HCT116 (cell line): ENCODE results near the gene DYNLL2. TPM values are rescaled to one million over a fixed set of nuclear protein-coding genes. Genes with fewer than 3 reads are reported as not detected.
"Not testable (repeated sequence)": the region's sequence is repeated elsewhere in the genome, so short reads cannot be mapped to it uniquely, and the experiment has no call there.

ENCODE experiments used
- ATAC-seq: fragments of 200-7000 bp; cut with Tn5 transposase; 2 replicates; pipeline ENCODE4 v1.9.1; 2020; ENCODE audit warnings: mild to moderate bottlenecking, moderate library complexity
- BruUV-seq: library from RNA; stranded (reverse); fragments of 400-500 nt; replicated peaks from 2 replicates; lab custom pipeline; 2021; lab: Mats Ljungman, UMichigan
- CTCF ChIA-PET: fragments of 300-600 bp; sonication (Branson Sonifier 250); formaldehyde crosslinking; loops from one replicate; lab custom pipeline; 2021; ENCODE audit warnings: antibody characterized with exemption; lab: Charles Lee
- POLR2A ChIA-PET: fragments of 300-600, 350-600 bp; sonication (Branson Sonifier 250); formaldehyde crosslinking; loops from one replicate; lab custom pipeline; 2021; ENCODE audit warnings: antibody characterized with exemption; lab: Charles Lee
- RAD21 ChIA-PET, 2 experiments: fragments of 300-600 bp; sonication (Branson Sonifier 250); formaldehyde crosslinking; loops; one replicate each; lab custom pipeline; 2023; ENCODE audit warnings: low total read pairs in 2 of 2; ENCODE audit not compliant: uncharacterized antibody in 2 of 2, unreplicated experiment in 2 of 2, low non-redundant PET in 1 of 2; lab: Charles Lee
- DNase-seq: peaks from one replicate; pipeline ENCODE4 v3.0.0-alpha.2; 2010; ENCODE audit warnings: low read depth, low spot score
- H2AFZ ChIP-seq: fragments of 200-600 bp; shearing (Covaris generic), sonication (generic); 2 replicates; pipeline ENCODE4 v1.6.1; 2017; ENCODE audit warnings: low read depth, mixed run types, mixed read lengths, antibody characterized with exemption, low read length; ENCODE audit not compliant: poor library complexity, severe bottlenecking
- H3K27ac ChIP-seq: 2 replicates; pipeline ENCODE4 v1.5.1; 2012; ENCODE audit warnings: low read depth, low read length
- H3K27me3 ChIP-seq: fragments of 200-600 bp; sonication (generic); 2 replicates; pipeline ENCODE4 v1.6.1; 2016; ENCODE audit warnings: mixed run types, low read length, mixed read lengths; ENCODE audit not compliant: insufficient read depth
- H3K36me3 ChIP-seq, 2 experiments: fragments of 200-500 bp in 1 of 2; fragments of 200-600 bp in 1 of 2; sonication (Bioruptor generic) in 1 of 2; sonication (generic) in 1 of 2; 2 replicates each; pipeline versions ENCODE4 v1.5.1 to v1.6.1; 2014 to 2016; ENCODE audit warnings: low read length in 2 of 2, inconsistent platforms in 1 of 2, mixed read lengths in 1 of 2, mixed run types in 1 of 2; ENCODE audit not compliant: insufficient read depth in 2 of 2, control insufficient read depth in 1 of 2
- H3K4me1 ChIP-seq, 2 experiments: fragments of 200-600 bp in 1 of 2; sonication (generic) in 1 of 2; 2 replicates each; pipeline versions ENCODE4 v1.5.1 to v1.6.1; 2012 to 2017; ENCODE audit warnings: low read length in 2 of 2, inconsistent platforms in 1 of 2, mild to moderate bottlenecking in 1 of 2, mixed read lengths in 1 of 2, mixed run types in 1 of 2, moderate library complexity in 1 of 2; ENCODE audit not compliant: insufficient read depth in 2 of 2, control insufficient read depth in 1 of 2
- H3K4me2 ChIP-seq: fragments of 200-600 bp; sonication (generic); 2 replicates; pipeline ENCODE4 v1.6.1; 2017; ENCODE audit warnings: mixed run types, low read length, mixed read lengths
- H3K4me3 ChIP-seq, 2 experiments: fragments of 200-600 bp in 1 of 2; sonication (generic) in 1 of 2; replicated peaks in 1 of 2; 2 replicates each; pipeline ENCODE4 v1.5.1; 2011 to 2016; ENCODE audit warnings: low read length in 2 of 2, control low read depth in 1 of 2, low read depth in 1 of 2, mild to moderate bottlenecking in 1 of 2, mixed read lengths in 1 of 2, mixed run types in 1 of 2
- H3K79me2 ChIP-seq: fragments of 200-600 bp; sonication (generic); 2 replicates; pipeline ENCODE4 v1.6.1; 2017; ENCODE audit warnings: mild to moderate bottlenecking, mixed run types, low read length, moderate library complexity, mixed read lengths; ENCODE audit not compliant: insufficient read depth
- H3K9ac ChIP-seq: fragments of 200-600 bp; sonication (generic); 2 replicates; pipeline ENCODE4 v1.6.1; 2016; ENCODE audit warnings: low read length, mixed read lengths
- H3K9me2 ChIP-seq: fragments of 200-600 bp; sonication (generic), shearing (Covaris generic); 2 replicates; pipeline ENCODE4 v1.6.1; 2017; ENCODE audit warnings: mixed run types, mild to moderate bottlenecking, moderate library complexity; ENCODE audit not compliant: insufficient read depth
- H3K9me3 ChIP-seq, 2 experiments: fragments of 200-500 bp in 1 of 2; fragments of 200-600 bp in 1 of 2; sonication (Bioruptor generic) in 1 of 2; sonication (generic) in 1 of 2; 2 replicates each; pipeline ENCODE4 v1.6.1; 2014 to 2017; ENCODE audit warnings: low read length in 2 of 2, mixed read lengths in 2 of 2, inconsistent platforms in 1 of 2, low read depth in 1 of 2, mild to moderate bottlenecking in 1 of 2, mixed run types in 1 of 2, moderate library complexity in 1 of 2; ENCODE audit not compliant: control insufficient read depth in 1 of 2, insufficient read depth in 1 of 2
- H4K20me1 ChIP-seq: fragments of 200-600 bp; sonication (generic), shearing (Covaris generic); 2 replicates; pipeline ENCODE4 v1.6.1; 2017; ENCODE audit warnings: mixed run types, mild to moderate bottlenecking, moderate library complexity; ENCODE audit not compliant: insufficient read depth
- ATF3 ChIP-seq: IDR thresholded peaks from 2 replicates; pipeline ENCODE4 v1.6.1; 2012
- ELF1 ChIP-seq: IDR thresholded peaks from 2 replicates; pipeline ENCODE4 v1.6.1; 2012; ENCODE audit warnings: low read depth, borderline replicate concordance
- JUND ChIP-seq: IDR thresholded peaks from 2 replicates; pipeline ENCODE4 v1.6.1; 2012
- RAD21 ChIP-seq: IDR thresholded peaks from 2 replicates; pipeline ENCODE4 v1.6.1; 2012; ENCODE audit warnings: low read depth, mild to moderate bottlenecking
- REST ChIP-seq: IDR thresholded peaks from 2 replicates; pipeline ENCODE4 v1.6.1; 2012; ENCODE audit warnings: low read depth
- TCF7L2 ChIP-seq: IDR thresholded peaks from 2 replicates; pipeline ENCODE4 v1.7.0; 2011; ENCODE audit warnings: borderline replicate concordance, inconsistent platforms; ENCODE audit not compliant: insufficient read depth, insufficient read length; ENCODE audit errors: extremely low read depth
- intact Hi-C: fragments of 100-400 bp; cut with micrococcal nuclease; formaldehyde crosslinking; loops from 2 replicates; pipeline ENCODE4 v1.10.0; 2022
- total RNA-seq: library from RNA; stranded (reverse); gene quantifications from one replicate; pipeline ENCODE4 v1.2.1, GENCODE V29; 2021; ENCODE audit not compliant: unreplicated experiment

DYNLL2 gene
- total RNA-seq, 1 experiment from 2014 or later = 54.9 TPM

GRCh38 chr17:58100506-58100905, 17.3 kb downstream of the DYNLL2 start:
- Histone ChIP-seq H3K4me1 (no peaks in the 10 kb centered on the region; a peak in 1 of 4 replicates), H3K27ac (no peak overlapping the region), H4K20me1 (no peaks in the 10 kb centered on the region), H3K9ac (no peak overlapping the region), H3K27me3 (no peaks in the 10 kb centered on the region), H3K4me2 (no peak overlapping the region), H2AFZ (no peak overlapping the region), H3K9me3 (no peaks in the 10 kb centered on the region), H3K79me2 (no peaks in the 10 kb centered on the region), H3K36me3 (no peaks in the 10 kb centered on the region), H3K9me2 (no peaks in the 10 kb centered on the region), H3K4me3 (no peak overlapping the region)
- CTCF ChIA-PET = interaction anchor here (0.6 to 0.7 kb wide), 3 partner anchors 12 to 107 kb away, joined by 3 read pairs; no protein-coding TSS in a partner anchor
- RAD21 ChIA-PET = no interaction called here
- BruUV-seq = no TSS peak
- DNase-seq (no peak), ATAC-seq (no peak)
- POLR2A ChIA-PET = interaction anchor here (1.7 kb wide), 1 partner anchor 18 kb away, joined by 10 read pairs; the partner anchor contains the start of gene DYNLL2
- TF ChIP-seq JUND (no peak), ATF3 (no peak), TCF7L2 (no peak), RAD21 (no peak), ELF1 (no peak), REST (no peak)
- intact Hi-C loops = no loop called here

DNA sequence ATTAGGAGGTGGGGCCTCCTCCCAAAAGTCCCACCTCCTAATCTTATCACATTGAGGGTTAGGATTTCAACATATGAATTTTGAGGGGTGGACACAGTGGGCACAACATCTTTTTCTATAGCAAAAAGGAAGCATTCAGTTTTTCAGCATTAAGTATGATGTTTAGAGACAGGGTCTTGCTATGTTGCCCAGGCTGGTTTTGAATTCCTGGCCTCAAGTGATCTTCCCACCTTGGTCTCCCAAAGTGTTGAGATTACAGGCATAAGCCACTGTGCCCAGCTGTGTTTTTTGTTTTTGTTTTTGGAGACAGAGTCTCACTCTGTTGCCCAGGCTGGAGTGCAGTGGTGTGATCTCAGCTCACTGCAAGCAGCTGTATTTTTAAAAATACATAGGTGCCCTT, 18.7 kb downstream of the DYNLL2 start:
- BruUV-seq, H4K20me1 ChIP-seq, H3K4me2 ChIP-seq, H3K9me3 ChIP-seq, H2AFZ ChIP-seq, H3K27ac ChIP-seq, H3K36me3 ChIP-seq, H3K9me2 ChIP-seq, H3K27me3 ChIP-seq, H3K4me3 ChIP-seq, RAD21 ChIA-PET, H3K79me2 ChIP-seq, POLR2A ChIA-PET, H3K9ac ChIP-seq, DNase-seq, intact Hi-C loops, H3K4me1 ChIP-seq, ATAC-seq, CTCF ChIA-PET: not testable (repeated sequence)
